Fibroblast of skin of right quadriceps (primary cell): Measurements from ENCODE around the gene NCOA7.
A peak's percentile ranks its signal among the peaks of the same experiment; 100 is the strongest.
"Not testable (repeated sequence)": the region's sequence is repeated elsewhere in the genome, so short reads cannot be mapped to it uniquely, and the experiment has no call there.

Source experiments
- DNase-seq: peaks from one replicate; pipeline ENCODE4 v3.0.0-alpha.2; 2013

NCOA7 gene

DNA sequence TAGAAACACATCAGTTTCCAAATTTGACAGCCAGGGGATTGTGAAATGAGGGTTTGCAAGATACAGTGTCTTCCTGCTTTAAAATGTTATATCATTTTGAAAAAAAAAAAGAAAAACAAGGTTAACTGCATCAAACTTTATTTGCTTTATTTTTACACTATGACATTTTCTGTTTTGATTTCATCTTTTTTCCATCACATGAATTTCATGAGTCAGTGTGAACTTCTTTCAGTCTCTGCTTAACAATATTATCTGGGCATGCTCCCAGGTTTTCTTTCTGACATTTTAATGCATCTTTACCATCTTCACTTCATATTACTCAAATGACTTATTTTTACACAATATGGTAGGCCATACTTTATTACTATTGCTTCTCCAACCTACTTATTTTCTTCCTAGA, 1.9 kb downstream of the NCOA7 start:
- peak; percentile 57 for DNase-seq

DNA sequence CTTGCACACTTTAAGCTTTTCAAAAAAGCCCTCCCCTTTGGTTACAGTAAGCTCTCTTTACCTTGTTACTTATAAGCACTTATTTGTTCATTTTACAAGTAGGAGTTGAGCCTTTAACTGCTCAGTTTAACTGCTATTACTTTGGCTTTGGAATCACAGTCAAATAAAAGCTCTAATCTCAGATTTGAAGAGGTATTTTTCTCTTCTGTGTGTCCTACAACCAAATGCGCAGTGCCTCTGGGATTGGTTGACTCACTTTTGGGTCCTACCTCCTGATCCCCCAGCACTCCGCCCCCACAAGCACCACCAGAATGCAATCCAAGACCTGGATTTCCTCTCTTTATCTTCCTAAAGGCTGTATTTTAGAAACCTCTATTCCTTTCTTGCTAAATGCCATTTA, 2.5 kb downstream of the NCOA7 start:
- DNase-seq = no peak

DNA sequence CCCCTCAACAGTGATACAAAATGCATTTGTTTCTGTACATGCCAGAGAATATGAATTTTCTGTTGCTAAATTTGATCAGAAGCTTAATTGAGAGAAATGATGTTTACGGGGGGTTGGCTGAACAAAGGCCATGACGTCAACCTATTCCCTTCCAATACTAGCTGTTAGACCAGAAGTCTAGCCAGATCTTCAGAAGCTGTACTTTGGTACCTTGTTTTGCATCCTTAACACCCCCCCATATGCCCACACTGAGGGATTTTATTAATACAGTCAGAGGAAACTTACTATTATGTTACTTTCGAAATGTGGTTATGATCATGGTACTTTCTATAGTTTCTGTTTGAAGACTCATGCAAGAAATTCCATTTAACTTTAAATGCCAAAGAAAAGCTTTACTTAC, 3.1 kb downstream of the NCOA7 start:
- DNase-seq = no peak

DNA sequence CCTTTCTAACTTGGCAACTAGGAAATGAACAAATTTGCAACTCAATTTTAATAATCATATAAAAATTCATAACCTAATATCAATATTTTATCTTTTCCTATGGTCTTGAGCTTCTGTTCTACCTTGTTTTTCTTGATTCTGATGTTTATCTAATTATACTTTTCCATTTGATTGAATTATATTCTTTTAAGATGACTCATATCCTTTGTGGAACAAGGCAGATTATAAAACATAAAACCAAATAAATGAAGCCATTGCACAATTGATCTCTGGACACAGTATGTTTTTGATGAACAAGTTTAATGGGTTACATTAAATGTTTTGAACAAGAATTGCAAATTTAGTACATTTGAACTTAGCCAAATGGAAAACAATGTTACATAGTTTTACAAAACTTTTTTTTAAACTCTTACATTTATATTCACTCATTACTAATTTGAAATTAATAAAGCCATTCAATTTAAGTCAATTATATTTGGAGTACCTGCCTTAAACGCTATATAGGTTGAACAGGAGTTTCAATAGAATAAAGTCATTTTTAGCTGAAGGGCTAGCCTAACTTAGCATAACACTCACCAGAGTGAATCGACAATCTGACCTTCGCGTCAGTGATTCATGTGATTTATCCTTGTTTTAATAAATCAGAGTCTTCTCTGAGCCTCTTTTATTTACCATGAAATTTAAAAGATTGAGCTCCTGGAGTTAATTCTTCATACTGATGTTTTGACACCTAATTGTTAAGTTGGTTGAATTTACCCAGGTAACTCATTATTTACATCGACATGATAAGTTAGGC, 3.8 kb downstream of the NCOA7 start:
- peak; percentile 15 for DNase-seq

DNA sequence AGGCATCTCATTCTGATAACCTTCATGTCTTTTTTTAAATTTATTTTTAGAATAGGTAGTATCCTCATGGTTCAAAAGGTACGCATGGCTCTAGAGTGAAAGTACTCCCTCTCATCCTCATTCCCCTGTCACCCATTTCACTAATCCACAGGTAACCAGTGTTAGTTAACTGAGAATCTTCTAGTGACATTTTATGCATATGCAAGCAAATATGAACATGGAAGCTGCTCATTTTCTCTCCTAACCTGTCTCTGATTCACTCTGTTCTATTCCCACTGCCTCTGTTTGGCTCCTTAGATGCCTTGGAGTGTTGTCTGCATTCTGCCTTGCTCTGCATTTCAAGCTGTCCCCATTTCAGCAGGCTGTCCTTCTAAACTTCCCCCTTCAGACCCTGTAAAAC, 4.5 kb downstream of the NCOA7 start:
- no peak for DNase-seq

DNA sequence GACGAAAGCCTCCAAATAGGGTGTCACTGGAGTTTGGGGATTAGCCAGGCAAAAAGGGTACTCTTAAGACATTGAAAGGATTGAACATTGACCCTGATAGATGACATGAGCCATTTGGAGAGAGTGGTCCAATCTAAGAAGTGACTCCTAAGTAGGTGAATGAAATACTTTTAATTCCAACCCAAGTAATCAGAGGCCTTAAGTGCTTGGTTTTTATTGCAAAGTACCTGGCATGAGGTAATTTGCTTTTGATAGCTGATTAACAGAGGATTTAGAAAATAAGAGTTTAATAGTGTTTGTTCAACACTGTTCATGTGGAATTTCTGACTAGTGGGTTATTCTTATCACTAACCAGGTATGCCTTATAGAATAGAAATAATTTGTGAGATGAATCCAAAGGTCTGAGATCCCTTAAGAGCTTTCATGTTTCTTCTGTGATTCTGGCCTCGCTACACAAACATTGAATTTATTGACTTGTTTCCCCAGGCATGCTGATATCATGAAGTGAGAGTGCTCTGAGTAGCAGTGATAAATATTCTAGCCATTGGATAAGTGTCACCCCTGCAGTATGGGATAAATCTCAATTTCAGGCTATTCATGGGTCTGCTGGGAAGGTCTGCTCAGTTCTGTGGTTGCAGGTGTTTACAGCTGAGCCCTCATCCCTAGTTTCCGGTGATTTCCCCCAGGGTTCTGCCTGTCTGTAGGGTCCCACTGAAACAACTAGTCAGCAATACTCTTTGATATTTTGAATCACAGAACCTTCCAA, 6.5 kb downstream of the NCOA7 start:
- no peak for DNase-seq

DNA sequence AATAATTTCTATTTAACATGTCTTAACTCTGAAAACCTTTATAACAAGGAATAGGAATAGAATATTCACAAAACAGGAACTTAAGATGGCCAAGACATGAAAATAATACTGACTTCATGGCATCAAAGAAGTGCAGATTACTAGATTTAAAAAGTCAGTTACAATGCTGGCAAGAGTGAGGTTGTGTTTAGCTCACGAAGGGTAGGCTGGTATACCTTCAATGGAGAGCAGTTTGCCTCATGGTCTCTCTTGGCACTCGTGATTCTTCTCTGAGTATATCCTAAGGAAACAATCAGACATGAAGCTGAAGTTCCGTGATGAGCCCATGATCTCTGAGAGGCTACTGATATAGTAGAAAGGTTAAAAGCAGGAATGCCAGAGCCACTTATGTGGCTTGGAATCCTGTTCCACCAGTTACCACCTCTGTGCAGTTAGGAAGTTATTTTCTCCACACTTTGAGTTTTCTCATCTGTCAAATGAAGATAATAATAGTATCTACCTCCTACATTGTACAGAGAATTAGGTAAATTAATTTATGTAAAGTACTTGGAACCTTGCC, 7.2 kb downstream of the NCOA7 start:
- no peak for DNase-seq

DNA sequence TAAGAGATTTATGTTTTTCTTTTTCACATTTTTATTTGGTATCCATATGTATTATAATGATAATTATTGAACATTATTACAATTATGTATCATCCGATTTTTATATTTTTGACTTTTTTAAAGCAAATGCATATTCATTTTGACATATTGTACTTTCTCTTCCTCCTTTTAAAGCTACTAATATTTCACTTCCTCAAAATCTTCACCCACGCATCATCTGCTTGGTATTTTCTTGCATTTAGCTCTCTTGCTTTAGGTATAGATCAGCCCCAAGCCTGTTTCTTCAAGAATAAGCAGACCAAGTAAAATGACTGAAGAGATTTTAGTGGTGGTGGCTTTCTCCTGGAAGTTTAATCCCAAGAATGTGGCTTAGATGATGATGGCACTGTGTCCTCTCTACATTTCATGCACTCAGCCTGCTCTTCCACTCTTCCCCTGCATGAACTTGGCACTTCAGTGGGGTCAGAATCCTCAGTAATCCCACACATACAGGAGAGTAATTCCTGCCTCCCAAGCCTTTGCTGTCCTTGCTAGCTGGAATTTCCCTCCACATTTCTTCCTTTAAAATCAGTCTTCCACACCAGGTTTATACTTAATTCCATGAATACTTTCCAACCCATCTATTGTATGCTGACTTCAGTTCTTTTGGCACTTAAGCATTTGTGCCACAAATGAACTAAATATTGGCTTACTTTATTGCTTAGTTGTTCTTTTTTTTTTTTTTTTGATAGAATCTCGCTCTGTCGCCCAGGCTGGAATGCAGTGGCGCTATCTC, 8.2 kb downstream of the NCOA7 start:
- DNase-seq = peak; percentile 28

DNA sequence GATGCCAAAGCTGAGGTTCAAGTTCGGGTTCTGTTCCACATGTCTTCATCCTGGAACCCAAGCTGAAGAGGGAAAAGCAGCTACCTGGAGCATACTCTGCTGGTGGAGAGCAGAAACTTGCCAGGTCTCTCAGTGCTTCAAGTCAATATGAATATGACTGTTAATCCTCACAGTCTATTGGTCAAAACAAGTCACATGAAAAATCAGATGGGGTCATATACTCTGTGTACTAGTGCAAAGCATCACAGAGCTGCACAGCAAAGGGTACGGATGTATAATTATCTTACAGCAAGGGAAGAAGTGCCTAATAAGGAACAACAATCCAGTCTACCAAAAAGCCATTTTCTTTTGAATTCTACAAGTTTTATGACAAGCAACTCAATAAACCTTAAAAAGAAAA, 11.6 kb downstream of the NCOA7 start:
- DNase-seq = no peak

DNA sequence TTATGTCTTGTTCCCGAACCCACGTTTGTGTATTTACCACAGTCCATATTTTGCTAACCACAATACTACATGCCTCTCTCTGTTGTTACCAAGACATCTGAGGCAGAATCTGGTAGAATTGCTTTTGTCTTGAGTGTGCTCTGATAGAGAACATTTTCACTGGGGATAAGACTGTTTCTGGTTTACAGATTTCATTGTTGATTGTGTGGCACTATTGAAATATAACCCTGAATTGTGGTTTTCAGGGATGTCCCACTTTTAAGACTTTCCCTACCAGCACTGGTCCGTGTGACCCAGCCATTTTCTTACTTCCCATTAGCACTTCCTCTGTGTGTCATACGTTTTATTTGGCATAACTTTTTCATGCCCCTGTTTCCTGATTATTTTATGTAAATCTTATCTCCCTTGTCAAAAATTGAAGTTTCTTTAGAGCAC, 12.2 kb downstream of the NCOA7 start:
- DNase-seq = peak; percentile 19

DNA sequence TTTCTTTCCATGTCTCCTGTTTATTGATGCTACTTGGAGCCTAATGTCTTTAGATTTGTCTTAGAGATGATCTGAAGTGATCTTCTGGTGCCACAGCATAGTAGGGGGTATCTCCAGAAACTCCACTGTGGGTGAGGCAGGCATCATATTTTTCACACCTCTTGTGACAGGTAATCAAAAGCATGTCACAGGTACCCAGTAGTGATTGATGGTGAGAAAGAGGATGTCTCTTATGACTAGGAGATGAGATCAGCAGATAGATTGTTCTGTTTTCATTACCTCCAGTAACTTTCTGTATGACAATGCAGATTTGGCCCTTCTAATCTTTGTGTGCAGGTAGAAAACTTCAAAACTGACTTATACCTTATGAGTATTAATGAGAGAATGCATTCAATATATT, 13.5 kb downstream of the NCOA7 start:
- no peak for DNase-seq

DNA sequence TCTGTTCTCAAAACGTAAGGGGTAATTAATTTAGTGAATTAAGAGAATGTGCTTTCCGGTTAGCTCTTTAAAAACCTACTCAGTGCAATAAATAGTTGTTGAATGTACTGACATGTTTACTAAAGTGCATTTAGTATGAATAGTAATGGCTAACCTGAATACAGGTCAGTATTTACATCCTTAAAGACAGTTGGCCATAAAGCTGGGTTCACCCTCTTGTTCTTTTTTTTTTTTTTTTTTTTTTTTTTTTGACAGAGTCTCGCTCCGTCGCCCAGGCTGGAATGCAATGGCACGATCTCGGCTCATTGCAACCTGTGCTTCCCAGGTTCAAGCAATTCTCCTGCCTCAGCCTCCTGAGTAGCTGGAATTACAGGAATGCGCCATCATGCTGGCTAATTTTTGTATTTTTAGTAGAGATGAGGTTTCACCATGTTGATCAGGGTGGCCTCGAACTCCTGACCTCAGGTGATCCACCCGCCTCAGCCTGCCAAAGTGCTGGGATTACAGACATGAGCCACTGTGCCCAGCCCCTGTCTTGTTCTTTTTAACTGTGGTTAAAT, 14.2 kb downstream of the NCOA7 start:
- DNase-seq = not testable (repeated sequence)

DNA sequence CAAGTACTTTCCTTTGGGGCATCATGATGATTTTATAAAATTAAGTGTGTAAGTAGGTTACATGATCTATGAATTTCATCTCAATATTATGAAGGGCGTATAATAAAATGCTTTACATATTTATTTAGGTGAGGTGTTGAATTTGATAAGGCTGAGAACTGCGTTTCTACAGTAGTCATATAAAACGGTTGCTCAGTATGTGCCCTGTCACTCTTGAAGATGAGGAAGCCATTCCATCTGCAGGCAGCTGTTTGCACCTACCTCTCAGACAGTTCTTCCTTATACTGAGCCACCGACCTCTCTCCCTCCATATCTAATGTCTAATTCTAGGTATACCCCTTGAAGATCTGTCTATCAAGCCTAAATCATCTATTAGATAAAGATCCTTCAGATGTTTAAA, 16.1 kb downstream of the NCOA7 start:
- no peak for DNase-seq

DNA sequence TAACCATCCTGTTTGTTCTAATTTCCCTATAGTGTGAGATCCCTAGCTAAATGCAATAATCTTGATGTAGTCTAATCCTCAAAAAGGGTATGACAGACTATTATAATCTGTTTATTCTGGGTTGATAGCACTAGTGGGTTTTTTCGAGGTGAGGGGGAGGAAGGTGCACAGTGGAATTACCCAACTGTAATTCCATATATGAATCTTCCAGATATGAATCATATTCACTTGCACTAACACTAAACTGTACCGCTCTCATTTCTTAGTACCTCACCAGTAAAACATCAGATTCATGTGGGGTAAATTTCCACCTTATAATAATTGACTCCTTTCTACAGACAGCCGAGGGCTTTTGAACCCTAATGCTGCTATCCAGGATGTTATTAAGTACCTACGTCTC, 16.5 kb downstream of the NCOA7 start:
- no peak for DNase-seq

DNA sequence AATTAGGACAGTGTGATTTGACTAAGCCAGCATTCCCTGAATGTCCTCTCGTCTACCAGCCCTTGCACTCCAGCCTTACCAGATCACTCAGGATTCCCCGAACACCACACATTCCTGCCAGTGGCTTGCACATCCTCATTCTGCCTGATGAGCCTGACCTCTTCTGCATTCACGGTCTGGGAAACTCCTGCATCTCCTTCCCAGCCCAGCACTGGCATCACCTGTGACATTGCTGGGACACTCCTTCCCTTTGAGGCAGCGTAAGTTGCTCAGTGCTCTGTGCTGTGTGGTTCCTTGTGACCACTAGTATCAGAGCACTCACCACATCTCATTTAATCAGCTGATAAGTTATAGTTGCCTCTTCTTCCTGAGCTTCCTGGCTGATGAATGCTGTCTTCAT, 17.3 kb downstream of the NCOA7 start:
- no peak for DNase-seq

DNA sequence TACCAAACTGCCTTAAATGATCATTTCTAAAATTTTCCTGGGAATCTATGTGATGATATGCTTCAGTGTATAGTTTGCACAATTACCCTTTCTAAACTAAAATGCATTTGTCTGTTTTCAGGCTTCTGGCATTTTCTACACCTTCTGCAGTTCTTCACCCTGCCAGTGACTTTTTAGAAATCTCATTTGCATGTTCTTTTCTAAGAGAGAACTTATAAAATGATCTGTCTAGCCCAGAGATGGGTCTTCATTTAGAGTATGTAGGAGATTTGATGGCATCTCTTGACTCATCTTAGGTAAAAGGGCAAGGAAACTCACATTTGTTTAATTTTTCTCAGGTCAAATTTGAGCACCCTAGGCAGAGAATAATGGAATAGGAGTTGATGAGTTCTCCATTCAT, 17.8 kb downstream of the NCOA7 start:
- DNase-seq = no peak

DNA sequence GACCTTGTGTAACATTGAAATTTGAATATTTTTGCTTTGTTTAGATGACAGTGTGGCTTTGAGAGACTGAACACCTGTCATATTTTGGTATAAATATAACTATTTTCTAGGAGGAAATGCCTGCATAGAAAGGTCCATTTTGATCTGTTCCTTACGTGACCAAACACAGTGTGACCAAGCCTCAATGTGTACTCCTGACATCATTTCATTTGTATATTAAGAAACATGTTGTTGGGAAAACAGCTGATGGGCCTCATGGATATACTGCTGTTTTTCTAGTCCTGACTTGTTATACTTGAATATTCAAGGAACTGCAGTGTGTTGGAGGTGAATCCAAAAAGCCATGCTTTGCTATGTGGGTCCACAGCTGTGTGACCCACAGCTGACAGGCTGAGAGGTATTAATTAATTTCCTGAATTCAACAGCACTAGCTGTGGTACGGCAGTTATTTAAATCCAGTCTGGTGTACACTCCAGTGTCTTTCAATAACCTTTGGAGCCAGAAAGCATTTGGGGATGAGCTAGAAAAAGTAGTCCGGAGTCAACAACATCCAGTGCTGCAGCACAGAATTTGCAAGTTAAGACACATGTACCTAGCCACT, 18.9 kb downstream of the NCOA7 start:
- no peak for DNase-seq

DNA sequence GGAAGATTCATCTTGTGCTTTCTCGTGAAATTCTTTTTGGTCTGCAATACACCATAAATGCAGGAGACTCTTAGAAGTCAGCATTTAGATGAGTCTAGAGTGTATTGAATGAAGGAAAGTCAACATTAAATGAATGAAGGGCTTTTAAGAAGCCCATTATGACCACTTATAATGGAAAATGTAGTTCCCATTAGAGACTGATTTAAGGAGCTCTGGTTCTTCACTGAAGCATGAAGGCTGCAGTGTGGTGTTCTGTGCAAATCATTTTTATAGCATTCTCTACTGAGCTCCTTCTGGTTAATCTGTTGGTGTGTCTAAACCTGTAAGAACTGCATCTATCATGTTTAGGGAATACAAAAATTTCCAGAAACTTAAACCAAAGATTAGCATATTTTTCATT, 19.7 kb downstream of the NCOA7 start:
- no peak for DNase-seq

DNA sequence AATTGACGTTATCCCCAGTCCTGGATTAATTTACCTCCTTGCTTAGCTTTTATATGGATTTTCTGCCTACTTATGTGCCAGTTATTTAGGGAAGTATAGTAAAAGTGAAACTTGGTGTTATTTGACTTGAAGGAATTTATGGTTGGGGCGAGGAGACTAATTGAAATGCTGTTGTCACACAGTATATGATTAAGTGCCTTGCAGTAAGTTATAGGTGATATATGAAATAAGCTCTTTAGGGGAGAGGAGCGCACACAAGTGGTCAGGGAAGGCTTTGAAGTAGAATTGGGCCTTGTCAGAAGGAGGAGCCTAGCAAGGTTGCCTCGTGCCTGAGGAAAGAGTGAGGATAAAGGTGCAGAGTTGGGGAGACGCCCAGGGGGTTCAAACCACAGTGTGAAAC, 20.5 kb downstream of the NCOA7 start:
- no peak for DNase-seq

DNA sequence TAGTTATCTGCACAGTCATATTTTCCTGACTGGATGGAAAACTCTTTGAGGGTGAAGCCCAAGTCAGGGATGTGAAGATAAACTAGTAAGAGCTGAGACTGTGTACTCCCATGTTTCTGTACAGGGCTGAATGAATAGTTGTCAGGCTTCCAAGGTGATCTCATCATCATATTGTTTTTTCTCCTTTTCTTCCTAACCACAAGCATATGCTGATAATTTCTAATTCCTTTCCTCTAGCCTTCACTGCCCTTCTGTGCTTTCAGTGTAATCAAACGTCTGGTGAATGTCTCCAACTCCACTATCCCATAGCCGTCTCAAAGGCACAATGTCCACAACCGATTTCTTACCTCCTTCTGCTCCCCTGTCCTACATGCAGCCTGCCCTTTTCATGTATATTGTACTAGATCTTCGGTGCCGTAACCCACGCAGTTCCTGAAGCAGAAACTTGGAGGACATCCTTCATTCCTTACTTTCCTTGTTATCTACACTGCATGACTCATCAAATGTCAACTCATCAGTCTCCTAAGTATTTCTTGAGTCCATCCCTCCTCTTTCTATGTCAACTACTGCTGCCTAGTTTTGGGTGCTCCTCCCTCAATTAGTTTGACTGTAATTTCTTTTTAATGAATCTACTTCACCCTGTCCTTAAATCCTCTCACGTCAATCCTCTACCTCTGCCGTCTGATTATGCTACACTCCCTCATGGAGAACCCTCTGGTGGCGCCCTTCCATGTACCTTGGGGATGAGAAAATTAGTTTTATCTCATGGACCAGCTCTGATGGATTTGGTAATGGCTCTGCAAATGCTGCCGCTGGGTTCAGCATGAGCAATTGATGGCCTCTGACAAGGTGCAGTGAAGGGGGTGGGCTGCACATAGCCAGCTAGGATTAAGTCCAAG, 21.9 kb downstream of the NCOA7 start:
- peak; percentile 94 for DNase-seq

DNA sequence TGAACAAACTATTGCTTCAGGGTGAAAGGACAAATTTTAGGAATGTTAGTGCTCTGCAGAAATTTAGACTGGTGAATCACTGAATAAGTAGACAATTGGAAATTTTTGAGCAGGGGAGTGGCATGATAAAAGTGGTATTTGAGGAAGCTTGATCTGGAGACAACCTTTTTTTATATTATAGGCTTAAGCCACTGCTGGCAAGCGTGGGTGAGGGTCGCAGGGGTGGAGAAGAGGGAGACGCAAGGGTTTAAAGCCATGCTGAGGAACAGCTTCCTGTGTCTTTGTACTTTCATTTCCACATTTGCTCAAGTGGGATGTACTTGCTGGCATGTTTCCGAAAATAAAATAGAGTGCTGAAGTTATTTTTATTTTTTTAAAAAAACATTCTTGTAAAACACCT, 23.7 kb downstream of the NCOA7 start:
- DNase-seq = no peak
